ENCODE data around the gene EFHC1.
A peak's percentile ranks its signal among the peaks of the same experiment; 100 is the strongest.

Gene EFHC1

DNA sequence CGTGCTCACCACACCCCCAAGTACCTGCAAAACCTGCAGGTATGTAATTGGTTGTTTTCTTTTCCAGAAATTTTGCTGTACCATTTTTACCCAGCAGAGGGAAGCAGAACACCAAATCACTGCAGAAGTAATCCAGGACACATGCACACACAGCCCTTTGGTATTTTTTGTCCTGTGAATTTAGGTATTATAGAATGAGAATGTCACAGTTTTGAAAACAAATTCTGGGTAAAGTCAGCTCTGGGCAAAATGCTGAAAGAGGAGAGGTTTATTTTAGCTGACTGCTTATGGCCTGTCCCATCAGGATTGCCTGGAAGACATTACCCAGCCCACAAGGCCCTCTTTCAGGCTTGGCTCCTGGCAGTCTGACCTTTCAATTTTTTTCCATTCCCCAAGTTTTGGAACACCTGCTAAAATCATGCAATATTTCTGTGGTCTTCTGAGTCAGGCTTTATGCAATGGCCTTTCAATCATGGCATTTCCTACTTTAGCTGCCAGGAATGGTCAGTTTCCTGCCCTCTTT, 3.5 kb upstream of the EFHC1 start:
- peaks cover 14 to 16% of the 10 kb centered on the region in 2 experiments for H3K4me1 ChIP-seq (ENCODE audit: control insufficient read depth in 1 of 2, insufficient read depth in 1 of 2, low read depth in 1 of 2, low read length in 1 of 2)
- H3K36me3 ChIP-seq, result no peaks in the 10 kb centered on the region
- H3K27me3 ChIP-seq, result peaks cover 13% of the 10 kb centered on the region
- H3K27ac ChIP-seq, result no peak overlapping the region
- TF ChIP-seq CTCF (IDR thresholded peaks at IDR 0.05), result peak; percentile 77
- no peaks in the 10 kb centered on the region for H3K9me3 ChIP-seq
- no peak overlapping the region for H3K4me3 ChIP-seq (ENCODE audit: low read depth in 1 of 2, low read length in 1 of 2)

- H3K27me3 ChIP-seq, result peaks cover 13% of the 10 kb centered on the region
- no peak for TF ChIP-seq CTCF (IDR thresholded peaks at IDR 0.05)
- no peaks in the 10 kb centered on the region for H3K9me3 ChIP-seq
- H3K27ac ChIP-seq, result no peak overlapping the region
- peaks cover 14 to 16% of the 10 kb centered on the region in 2 experiments for H3K4me1 ChIP-seq (ENCODE audit: control insufficient read depth in 1 of 2, insufficient read depth in 1 of 2, low read depth in 1 of 2, low read length in 1 of 2)
- H3K4me3 ChIP-seq (ENCODE audit: low read depth in 1 of 2, low read length in 1 of 2), result no peak overlapping the region
- H3K36me3 ChIP-seq, result no peaks in the 10 kb centered on the region
Measured at GRCh38 chr6:52417675-52418111, 2.4 kb upstream of the EFHC1 start.

GRCh38 chr6:52418606-52419005, 1.5 kb upstream of the EFHC1 start:
- H3K27ac ChIP-seq, result no peak overlapping the region

DNA sequence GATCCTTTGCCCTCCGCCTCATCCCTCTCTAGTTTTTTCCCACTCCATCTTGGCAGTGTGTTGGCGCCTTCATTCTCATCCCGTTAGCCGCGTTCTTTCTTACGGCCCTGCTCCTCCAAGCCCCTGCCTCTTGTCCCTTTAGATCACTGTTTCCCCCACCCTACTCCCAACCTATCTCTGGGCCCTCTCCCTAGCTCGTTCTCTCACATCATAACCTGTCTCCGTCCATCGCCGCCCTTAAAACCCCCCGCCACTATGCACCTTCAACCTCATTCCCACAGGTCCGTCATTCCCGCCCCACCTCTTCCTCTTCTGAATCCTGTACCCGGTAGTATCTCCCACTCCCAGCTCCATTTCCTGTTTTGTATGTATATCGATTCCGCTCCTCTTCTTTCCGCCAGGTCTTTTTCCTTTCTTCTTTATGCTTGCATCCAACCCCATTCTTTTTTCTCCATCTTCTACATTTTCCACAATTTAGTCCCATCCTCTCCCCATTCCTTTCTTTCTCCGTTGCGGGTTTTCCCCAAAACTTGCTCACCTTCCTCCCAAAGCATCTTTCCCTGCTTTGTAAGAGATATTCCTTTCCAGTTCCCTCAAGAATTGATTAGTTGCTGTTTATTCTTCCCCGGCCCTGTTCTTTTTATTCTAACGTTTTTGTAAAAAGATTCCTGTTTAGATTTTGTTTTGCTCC, 671 bp downstream of the EFHC1 start:
- Histone ChIP-seq H3K9me3 (no peaks in the 10 kb centered on the region), H3K27me3 (no peaks in the 10 kb centered on the region), H3K4me1 (ENCODE audit: control insufficient read depth in 1 of 2, insufficient read depth in 1 of 2, low read depth in 1 of 2, low read length in 1 of 2) (peaks cover 14 to 16% of the 10 kb centered on the region in 2 experiments), H3K4me3 (ENCODE audit: low read depth in 1 of 2, low read length in 1 of 2) (peak overlapping the region; percentile 81 to 86), H3K27ac (peak overlapping the region; percentile 42), H3K36me3 (no peaks in the 10 kb centered on the region)
- TF ChIP-seq CTCF (IDR thresholded peaks at IDR 0.05), result no peak

More at GRCh38 chr6:52418606-52419005, 1.5 kb upstream of the EFHC1 start:
- Histone ChIP-seq H3K27me3 (peaks cover 6% of the 10 kb centered on the region), H3K4me3 (ENCODE audit: low read depth in 1 of 2, low read length in 1 of 2) (no peak overlapping the region), H3K4me1 (ENCODE audit: control insufficient read depth in 1 of 2, insufficient read depth in 1 of 2, low read depth in 1 of 2, low read length in 1 of 2) (peaks cover 14 to 16% of the 10 kb centered on the region in 2 experiments), H3K36me3 (no peaks in the 10 kb centered on the region), H3K9me3 (no peaks in the 10 kb centered on the region)
- no peak for TF ChIP-seq CTCF (IDR thresholded peaks at IDR 0.05)

GRCh38 chr6:52422156-52422555, 2.0 kb downstream of the EFHC1 start:
- Histone ChIP-seq H3K4me3 (ENCODE audit: low read depth in 1 of 2, low read length in 1 of 2) (no peak overlapping the region), H3K36me3 (no peaks in the 10 kb centered on the region)
- TF ChIP-seq CTCF (IDR thresholded peaks at IDR 0.05), result no peak

More at GRCh38 chr6:52422156-52422555, 2.0 kb downstream of the EFHC1 start:
- H3K4me1 ChIP-seq (ENCODE audit: control insufficient read depth in 1 of 2, insufficient read depth in 1 of 2, low read depth in 1 of 2, low read length in 1 of 2), result peaks cover 14 to 16% of the 10 kb centered on the region in 2 experiments
- H3K9me3 ChIP-seq, result no peaks in the 10 kb centered on the region
- H3K27me3 ChIP-seq, result no peaks in the 10 kb centered on the region
- no peak overlapping the region for H3K27ac ChIP-seq
